ENCODE results near the gene MAGI2. TPM values are rescaled to one million over a fixed set of nuclear protein-coding genes. Genes with fewer than 3 reads are reported as not detected.

The MAGI2 gene
- total RNA-seq (2014; rRNA removed; shearing (Covaris generic)) (26.4 and 31.4 TPM in 2 replicates), polyA plus RNA-seq (2016; fragmentation: Nextera tagmentation; extraction: Ambion mirVana) (7.3 and 10.4 TPM in 2 replicates)
- long read RNA-seq, partial matches to known transcripts: 0 of 4 reads
- long read RNA-seq, other reads (novel, unspliced or antisense): 4 of 4 reads

DNA sequence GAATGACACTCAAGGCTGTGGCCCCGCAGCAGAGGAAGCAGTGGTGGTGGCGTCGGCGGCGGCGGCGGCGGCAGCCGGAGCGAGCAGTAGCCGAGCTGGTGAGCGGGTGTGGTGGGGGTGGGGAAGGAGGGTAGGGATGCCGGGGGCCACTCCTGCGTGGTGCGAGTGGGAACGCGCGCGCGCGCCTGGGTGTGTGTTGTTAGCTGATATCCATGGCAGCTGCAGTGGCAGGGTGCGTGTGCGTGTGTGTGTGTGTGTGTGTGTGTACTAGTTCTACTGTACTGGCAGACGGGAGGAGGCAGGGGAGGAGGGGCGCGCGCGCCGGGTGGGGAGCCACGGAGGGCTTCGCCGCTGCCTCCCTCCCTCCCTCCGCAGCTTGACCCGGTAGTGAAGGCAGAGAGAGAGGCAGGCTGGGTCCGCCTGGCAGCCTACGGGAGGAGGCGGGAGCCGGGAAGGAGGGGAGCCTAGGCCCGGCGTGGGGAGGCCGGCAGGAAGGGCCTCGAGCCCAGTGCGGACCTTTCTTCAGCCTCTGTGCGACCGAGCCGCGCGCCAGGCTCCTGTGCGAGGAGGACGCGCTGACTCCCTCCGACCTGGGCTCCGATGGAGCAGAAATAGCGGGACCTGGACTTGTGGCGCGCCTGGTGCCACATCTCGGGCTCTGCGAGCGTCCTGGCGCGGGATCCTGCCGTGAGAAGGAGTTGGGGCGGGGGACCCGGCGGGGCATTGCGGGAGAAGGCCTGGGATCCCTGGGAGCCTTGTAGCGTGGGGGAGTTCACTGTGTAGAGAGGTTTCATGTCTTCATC, at the start of gene MAGI2:
MAGI2 (minus strand) TSS at position 110 of the 803 bp plus-strand sequence. CDS start 347 bp downstream, outside the sequence.
- Histone ChIP-seq H3F3A (replicated peaks; ENCODE audit: low read depth) (no peaks in the 10 kb centered on the region), H3K4me1 (ENCODE audit: insufficient read depth) (peaks cover 7% of the 10 kb centered on the region; the same call in 1 of the 2 replicates), H3K27me3 (ENCODE audit: insufficient read depth) (peaks cover 85% of the 10 kb centered on the region), H3K79me2 (replicated peaks; ENCODE audit: insufficient read depth) (no peaks in the 10 kb centered on the region), H3K27ac (ENCODE audit: low read depth) (no peak within 1 kb of the TSS), H2AFZ (peak within 1 kb of the TSS; percentile 82), H3K4me3 (peak within 1 kb of the TSS; percentile 79), H4K20me1 (replicated peaks; ENCODE audit: insufficient read depth) (0 out of 2 replicates have a peak, but pooled peaks cover 3% of the 10 kb centered on the region), H3K4me2 (peak within 1 kb of the TSS; percentile 86), H3K9me2 (ENCODE audit: insufficient read depth) (no peaks in the 10 kb centered on the region), H3K36me3 (ENCODE audit: insufficient read depth) (no peaks in the 10 kb centered on the region)
- Mint-ChIP-seq H3K4me3 (peak within 1 kb of the TSS; percentile 93), H3K4me1 (peaks cover 7% of the 10 kb centered on the region), H3K9me3 (no peaks in the 10 kb centered on the region; the same call in 2 of the 3 replicates), H3K27ac (no peak within 1 kb of the TSS), H3K27me3 (ENCODE audit: insufficient read depth, low read depth, poor library complexity) (peaks cover 60% of the 10 kb centered on the region), H3K36me3 (ENCODE audit: low read depth) (no peaks in the 10 kb centered on the region)
- peak; percentile 62 for ATAC-seq
- peak; percentile 70 for DNase-seq (ENCODE audit: low spot score)
- peak; percentile 39 for TF ChIP-seq EZH2 (IDR thresholded peaks at IDR 0.05; ENCODE audit: low read depth, unreplicated experiment)
- TF ChIP-seq, protein P1, sequence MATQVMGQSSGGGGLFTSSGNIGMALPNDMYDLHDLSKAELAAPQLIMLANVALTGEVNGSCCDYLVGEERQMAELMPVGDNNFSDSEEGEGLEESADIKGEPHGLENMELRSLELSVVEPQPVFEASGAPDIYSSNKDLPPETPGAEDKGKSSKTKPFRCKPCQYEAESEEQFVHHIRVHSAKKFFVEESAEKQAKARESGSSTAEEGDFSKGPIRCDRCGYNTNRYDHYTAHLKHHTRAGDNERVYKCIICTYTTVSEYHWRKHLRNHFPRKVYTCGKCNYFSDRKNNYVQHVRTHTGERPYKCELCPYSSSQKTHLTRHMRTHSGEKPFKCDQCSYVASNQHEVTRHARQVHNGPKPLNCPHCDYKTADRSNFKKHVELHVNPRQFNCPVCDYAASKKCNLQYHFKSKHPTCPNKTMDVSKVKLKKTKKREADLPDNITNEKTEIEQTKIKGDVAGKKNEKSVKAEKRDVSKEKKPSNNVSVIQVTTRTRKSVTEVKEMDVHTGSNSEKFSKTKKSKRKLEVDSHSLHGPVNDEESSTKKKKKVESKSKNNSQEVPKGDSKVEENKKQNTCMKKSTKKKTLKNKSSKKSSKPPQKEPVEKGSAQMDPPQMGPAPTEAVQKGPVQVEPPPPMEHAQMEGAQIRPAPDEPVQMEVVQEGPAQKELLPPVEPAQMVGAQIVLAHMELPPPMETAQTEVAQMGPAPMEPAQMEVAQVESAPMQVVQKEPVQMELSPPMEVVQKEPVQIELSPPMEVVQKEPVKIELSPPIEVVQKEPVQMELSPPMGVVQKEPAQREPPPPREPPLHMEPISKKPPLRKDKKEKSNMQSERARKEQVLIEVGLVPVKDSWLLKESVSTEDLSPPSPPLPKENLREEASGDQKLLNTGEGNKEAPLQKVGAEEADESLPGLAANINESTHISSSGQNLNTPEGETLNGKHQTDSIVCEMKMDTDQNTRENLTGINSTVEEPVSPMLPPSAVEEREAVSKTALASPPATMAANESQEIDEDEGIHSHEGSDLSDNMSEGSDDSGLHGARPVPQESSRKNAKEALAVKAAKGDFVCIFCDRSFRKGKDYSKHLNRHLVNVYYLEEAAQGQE (IDR thresholded peaks at IDR 0.05; ENCODE audit: unreplicated experiment): no peak
- TF ChIP-seq ZNF331 (CRISPR knock-in tag; IDR thresholded peaks at IDR 0.05; ENCODE audit: low read depth): no peak
- TF ChIP-seq STAT1 (IDR thresholded peaks at IDR 0.05; ENCODE audit: unreplicated experiment): no peak
- no peak for TF ChIP-seq JUNB (IDR thresholded peaks at IDR 0.05; ENCODE audit: unreplicated experiment)
- TF ChIP-seq, protein P2, sequence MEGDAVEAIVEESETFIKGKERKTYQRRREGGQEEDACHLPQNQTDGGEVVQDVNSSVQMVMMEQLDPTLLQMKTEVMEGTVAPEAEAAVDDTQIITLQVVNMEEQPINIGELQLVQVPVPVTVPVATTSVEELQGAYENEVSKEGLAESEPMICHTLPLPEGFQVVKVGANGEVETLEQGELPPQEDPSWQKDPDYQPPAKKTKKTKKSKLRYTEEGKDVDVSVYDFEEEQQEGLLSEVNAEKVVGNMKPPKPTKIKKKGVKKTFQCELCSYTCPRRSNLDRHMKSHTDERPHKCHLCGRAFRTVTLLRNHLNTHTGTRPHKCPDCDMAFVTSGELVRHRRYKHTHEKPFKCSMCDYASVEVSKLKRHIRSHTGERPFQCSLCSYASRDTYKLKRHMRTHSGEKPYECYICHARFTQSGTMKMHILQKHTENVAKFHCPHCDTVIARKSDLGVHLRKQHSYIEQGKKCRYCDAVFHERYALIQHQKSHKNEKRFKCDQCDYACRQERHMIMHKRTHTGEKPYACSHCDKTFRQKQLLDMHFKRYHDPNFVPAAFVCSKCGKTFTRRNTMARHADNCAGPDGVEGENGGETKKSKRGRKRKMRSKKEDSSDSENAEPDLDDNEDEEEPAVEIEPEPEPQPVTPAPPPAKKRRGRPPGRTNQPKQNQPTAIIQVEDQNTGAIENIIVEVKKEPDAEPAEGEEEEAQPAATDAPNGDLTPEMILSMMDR (conservative IDR thresholded peaks at IDR 0.05; ENCODE audit: low read depth in 2 of 2): no peak
- TF ChIP-seq, protein P3, sequence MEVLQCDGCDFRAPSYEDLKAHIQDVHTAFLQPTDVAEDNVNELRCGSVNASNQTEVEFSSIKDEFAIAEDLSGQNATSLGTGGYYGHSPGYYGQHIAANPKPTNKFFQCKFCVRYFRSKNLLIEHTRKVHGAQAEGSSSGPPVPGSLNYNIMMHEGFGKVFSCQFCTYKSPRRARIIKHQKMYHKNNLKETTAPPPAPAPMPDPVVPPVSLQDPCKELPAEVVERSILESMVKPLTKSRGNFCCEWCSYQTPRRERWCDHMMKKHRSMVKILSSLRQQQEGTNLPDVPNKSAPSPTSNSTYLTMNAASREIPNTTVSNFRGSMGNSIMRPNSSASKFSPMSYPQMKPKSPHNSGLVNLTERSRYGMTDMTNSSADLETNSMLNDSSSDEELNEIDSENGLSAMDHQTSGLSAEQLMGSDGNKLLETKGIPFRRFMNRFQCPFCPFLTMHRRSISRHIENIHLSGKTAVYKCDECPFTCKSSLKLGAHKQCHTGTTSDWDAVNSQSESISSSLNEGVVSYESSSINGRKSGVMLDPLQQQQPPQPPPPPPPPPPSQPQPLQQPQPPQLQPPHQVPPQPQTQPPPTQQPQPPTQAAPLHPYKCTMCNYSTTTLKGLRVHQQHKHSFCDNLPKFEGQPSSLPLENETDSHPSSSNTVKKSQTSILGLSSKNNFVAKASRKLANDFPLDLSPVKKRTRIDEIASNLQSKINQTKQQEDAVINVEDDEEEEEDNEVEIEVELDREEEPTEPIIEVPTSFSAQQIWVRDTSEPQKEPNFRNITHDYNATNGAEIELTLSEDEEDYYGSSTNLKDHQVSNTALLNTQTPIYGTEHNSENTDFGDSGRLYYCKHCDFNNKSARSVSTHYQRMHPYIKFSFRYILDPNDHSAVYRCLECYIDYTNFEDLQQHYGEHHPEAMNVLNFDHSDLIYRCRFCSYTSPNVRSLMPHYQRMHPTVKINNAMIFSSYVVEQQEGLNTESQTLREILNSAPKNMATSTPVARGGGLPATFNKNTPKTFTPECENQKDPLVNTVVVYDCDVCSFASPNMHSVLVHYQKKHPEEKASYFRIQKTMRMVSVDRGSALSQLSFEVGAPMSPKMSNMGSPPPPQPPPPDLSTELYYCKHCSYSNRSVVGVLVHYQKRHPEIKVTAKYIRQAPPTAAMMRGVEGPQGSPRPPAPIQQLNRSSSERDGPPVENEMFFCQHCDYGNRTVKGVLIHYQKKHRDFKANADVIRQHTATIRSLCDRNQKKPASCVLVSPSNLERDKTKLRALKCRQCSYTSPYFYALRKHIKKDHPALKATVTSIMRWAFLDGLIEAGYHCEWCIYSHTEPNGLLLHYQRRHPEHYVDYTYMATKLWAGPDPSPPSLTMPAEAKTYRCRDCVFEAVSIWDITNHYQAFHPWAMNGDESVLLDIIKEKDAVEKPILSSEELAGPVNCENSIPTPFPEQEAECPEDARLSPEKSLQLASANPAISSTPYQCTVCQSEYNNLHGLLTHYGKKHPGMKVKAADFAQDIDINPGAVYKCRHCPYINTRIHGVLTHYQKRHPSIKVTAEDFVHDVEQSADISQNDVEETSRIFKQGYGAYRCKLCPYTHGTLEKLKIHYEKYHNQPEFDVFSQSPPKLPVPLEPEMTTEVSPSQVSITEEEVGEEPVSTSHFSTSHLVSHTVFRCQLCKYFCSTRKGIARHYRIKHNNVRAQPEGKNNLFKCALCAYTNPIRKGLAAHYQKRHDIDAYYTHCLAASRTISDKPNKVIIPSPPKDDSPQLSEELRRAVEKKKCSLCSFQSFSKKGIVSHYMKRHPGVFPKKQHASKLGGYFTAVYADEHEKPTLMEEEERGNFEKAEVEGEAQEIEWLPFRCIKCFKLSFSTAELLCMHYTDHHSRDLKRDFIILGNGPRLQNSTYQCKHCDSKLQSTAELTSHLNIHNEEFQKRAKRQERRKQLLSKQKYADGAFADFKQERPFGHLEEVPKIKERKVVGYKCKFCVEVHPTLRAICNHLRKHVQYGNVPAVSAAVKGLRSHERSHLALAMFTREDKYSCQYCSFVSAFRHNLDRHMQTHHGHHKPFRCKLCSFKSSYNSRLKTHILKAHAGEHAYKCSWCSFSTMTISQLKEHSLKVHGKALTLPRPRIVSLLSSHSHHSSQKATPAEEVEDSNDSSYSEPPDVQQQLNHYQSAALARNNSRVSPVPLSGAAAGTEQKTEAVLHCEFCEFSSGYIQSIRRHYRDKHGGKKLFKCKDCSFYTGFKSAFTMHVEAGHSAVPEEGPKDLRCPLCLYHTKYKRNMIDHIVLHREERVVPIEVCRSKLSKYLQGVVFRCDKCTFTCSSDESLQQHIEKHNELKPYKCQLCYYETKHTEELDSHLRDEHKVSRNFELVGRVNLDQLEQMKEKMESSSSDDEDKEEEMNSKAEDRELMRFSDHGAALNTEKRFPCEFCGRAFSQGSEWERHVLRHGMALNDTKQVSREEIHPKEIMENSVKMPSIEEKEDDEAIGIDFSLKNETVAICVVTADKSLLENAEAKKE (CRISPR knock-in tag; IDR thresholded peaks at IDR 0.05): no peak
- no peak for TF ChIP-seq EZH2phosphoT487 (IDR thresholded peaks at IDR 0.05; ENCODE audit: unreplicated experiment)
- TF ChIP-seq POLR2AphosphoS5 (IDR thresholded peaks at IDR 0.05; ENCODE audit: low read depth): no peak
